Tibial nerve (tissue), 4 donors: ENCODE results near the gene PRUNE2.
"Not testable (repeated sequence)": the region's sequence is repeated elsewhere in the genome, so short reads cannot be mapped to it uniquely, and the experiment has no call there.

ENCODE experiments used
- CTCF ChIP-seq, 5 experiments: fragments of 200-600 bp in 3 of 5; fragments of 450-650 bp in 2 of 5; sonication (generic) in 3 of 5; IDR thresholded peaks; one replicate each; pipeline ENCODE4 v1.5.1; 2016 to 2019; ENCODE audit warnings: antibody characterized with exemption in 5 of 5, mild to moderate bottlenecking in 3 of 5, moderate library complexity in 2 of 5
- EP300 ChIP-seq, 2 donors: sonication (generic); formaldehyde crosslinking; IDR thresholded peaks; one replicate each; pipeline ENCODE4 v1.6.1; 2017; ENCODE audit warnings: antibody characterized with exemption in 2 of 2, mild to moderate bottlenecking in 1 of 2
- POLR2A ChIP-seq, 2 donors: fragments of 450-650 bp; IDR thresholded peaks; one replicate each; pipeline ENCODE4 v1.6.1; 2017; ENCODE audit warnings: antibody characterized with exemption in 2 of 2, mild to moderate bottlenecking in 2 of 2, moderate library complexity in 2 of 2

DNA sequence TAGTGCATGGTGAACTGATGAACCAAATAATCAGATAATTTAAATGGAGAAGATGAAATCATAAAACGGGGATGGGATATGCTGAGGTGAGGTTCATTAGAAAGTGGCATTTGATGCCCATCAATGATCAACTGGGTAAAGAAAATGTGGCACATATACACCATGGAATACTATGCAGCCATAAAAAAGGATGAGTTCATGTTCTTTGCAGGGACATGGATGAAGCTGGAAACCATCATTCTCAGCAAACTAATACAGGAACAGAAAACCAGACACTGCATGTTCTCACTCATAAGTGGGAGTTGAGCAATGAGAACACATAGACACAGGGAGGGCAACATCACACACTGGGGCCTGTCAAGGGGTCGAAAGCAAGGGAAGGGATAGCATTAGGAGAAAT, 47.7 kb downstream of the PRUNE2 start:
- TF ChIP-seq CTCF, POLR2A, EP300 (IDR thresholded peaks at IDR 0.05): not testable (repeated sequence)
